Stomach (tissue), 9 donors: ENCODE data around the gene MCF2L. TPM values are rescaled to one million over a fixed set of nuclear protein-coding genes. Genes with fewer than 3 reads are reported as not detected.

Source experiments
- DNase-seq, 2 donors: peaks; one replicate each; pipeline versions ENCODE4 v3.0.0 to v3.0.0-alpha.2; 2013 to 2019
- H3K27ac ChIP-seq, 5 donors: fragments of 200-600 bp in 4 of 5; sonication (generic) in 4 of 5; one replicate each; pipeline ENCODE4 v1.5.1; 2013 to 2019; ENCODE audit warnings: mild to moderate bottlenecking in 1 of 5, moderate library complexity in 1 of 5
- H3K27me3 ChIP-seq, 3 donors: fragments of 200-600 bp; sonication (generic); one replicate each; pipeline ENCODE4 v1.5.1; 2017 to 2019; ENCODE audit warnings: mixed run types in 1 of 3
- H3K36me3 ChIP-seq, 4 donors: fragments of 200-600 bp; sonication (generic); 1 replicate in 3 of 4; 2 replicates in 1 of 4; pipeline ENCODE4 v1.5.1; 2016 to 2019
- H3K4me1 ChIP-seq, 4 donors: fragments of 200-600 bp; sonication (generic); one replicate each; pipeline ENCODE4 v1.5.1; 2016 to 2019
- H3K4me3 ChIP-seq, 4 donors: fragments of 200-600 bp; sonication (generic) in 3 of 4; one replicate each; pipeline ENCODE4 v1.5.1; 2016 to 2019; ENCODE audit warnings: mild to moderate bottlenecking in 1 of 4
- H3K9me3 ChIP-seq, 4 donors: fragments of 200-600 bp; sonication (generic); one replicate each; pipeline ENCODE4 v1.5.1; 2016 to 2019
- CTCF ChIP-seq, 7 experiments: fragments of 450-650 bp in 4 of 7; fragments of 200-600 bp in 3 of 7; sonication (generic) in 3 of 7; IDR thresholded peaks; one replicate each; pipeline ENCODE4 v1.5.1; 2016 to 2019; ENCODE audit warnings: antibody characterized with exemption in 7 of 7, control low read depth in 2 of 7, mild to moderate bottlenecking in 1 of 7
- EP300 ChIP-seq: sonication (generic); formaldehyde crosslinking; IDR thresholded peaks from one replicate; pipeline ENCODE4 v1.6.1; 2017; ENCODE audit warnings: antibody characterized with exemption
- POLR2A ChIP-seq, 4 donors: fragments of 450-650 bp; IDR thresholded peaks; one replicate each; pipeline ENCODE4 v1.6.1; 2016; ENCODE audit warnings: antibody characterized with exemption in 4 of 4, control low read depth in 2 of 4, mild to moderate bottlenecking in 1 of 4, moderate library complexity in 1 of 4
- POLR2AphosphoS5 ChIP-seq, 3 donors: sonication (generic); formaldehyde crosslinking; IDR thresholded peaks; one replicate each; pipeline ENCODE4 v1.6.1; 2016; ENCODE audit warnings: antibody characterized with exemption in 3 of 3
- whole genome bisulfite sequencing, 5 donors: extraction: QIAGEN DNeasy Blood & Tissue Kit in 3 of 5; methylation state at CpG; one replicate each; pipeline versions ENCODE4 v1.1.5 to v1.1.7; 2013 to 2018; 5-methylcytosine and 5-hydroxymethylcytosine counted together
- intact Hi-C: fragments of 100-400 bp; cut with DNase I; formaldehyde crosslinking; loops from one replicate; pipeline ENCODE4 v1.15.1; 2023; ENCODE audit warnings: low total_unique reads
- polyA plus RNA-seq, 3 donors: library from polyadenylated mRNA; stranded (reverse); fragments of 200-250 nt; gene quantifications; one replicate each; pipeline ENCODE4 v1.2.3, GENCODE V29; 2013
- total RNA-seq, 5 donors: library from RNA; depleted of rRNA; stranded (reverse); fragments of >200 nt; gene quantifications; one replicate each; pipeline versions ENCODE4 v1.1.0 to v1.2.3, GENCODE V29; 2014 to 2016
- donor health status: healthy with polysubstance abuse.
- donor health status: Bipolar disorder and iron deficiency.
- donor health status: healthy.

Gene MCF2L
- total and polyA plus RNA-seq, 8 donors = 10.8 to 363 (median 39.4) TPM

- no peak overlapping the region for H3K27ac ChIP-seq
- no peaks in the 10 kb centered on the region for H3K36me3 ChIP-seq
- TF ChIP-seq EP300 = no peak
- no peak for TF ChIP-seq POLR2A (IDR thresholded peaks at IDR 0.05)
- TF ChIP-seq CTCF (IDR thresholded peaks at IDR 0.05) = no peak
- TF ChIP-seq POLR2AphosphoS5 (IDR thresholded peaks at IDR 0.05) = no peak
These were observed 38.8 kb upstream of the MCF2L start for GRCh38 chr13:112930192-112930591.

GRCh38 chr13:112931028-112931934 lies 37.7 kb upstream of the MCF2L start:
- Histone ChIP-seq H3K27me3 (peaks cover 0 to 56% (median 3%) of the 10 kb centered on the region in 3 donors), H3K36me3 (no peaks in the 10 kb centered on the region), H3K27ac (no peak overlapping the region), H3K4me3 (no peak overlapping the region), H3K9me3 (peaks cover 0 to 7% (median 2%) of the 10 kb centered on the region in 4 donors), H3K4me1 (peaks cover 10 to 24% (median 15%) of the 10 kb centered on the region in 4 donors)
- 56 to 74% (median 68%) methylated on average over 28 to 32 of the region's 32 CpGs for WGBS, 5 donors
- peak in 2 of 7 experiments; percentile 18 to 43 for TF ChIP-seq CTCF (IDR thresholded peaks at IDR 0.05)
- no peak for TF ChIP-seq POLR2AphosphoS5 (IDR thresholded peaks at IDR 0.05)
- no peak for TF ChIP-seq EP300
- intact Hi-C loops = no loop called here
- peak in 1 of 2 donors; percentile 89 for DNase-seq

More at GRCh38 chr13:112930192-112930591, 38.8 kb upstream of the MCF2L start:
- H3K4me3 ChIP-seq = no peak overlapping the region
- H3K4me1 ChIP-seq = peaks cover 10 to 24% (median 15%) of the 10 kb centered on the region in 4 donors
- peak in 1 of 2 donors; percentile 0 for DNase-seq
- H3K9me3 ChIP-seq = peaks cover 0 to 7% (median 2%) of the 10 kb centered on the region in 4 donors
- intact Hi-C loops = no loop called here
- H3K27me3 ChIP-seq = peaks cover 0 to 56% (median 3%) of the 10 kb centered on the region in 3 donors

GRCh38 chr13:112932971-112933370 lies 36.0 kb upstream of the MCF2L start:
- no peaks in the 10 kb centered on the region for H3K9me3 ChIP-seq
- DNase-seq = no peak
- TF ChIP-seq POLR2A (IDR thresholded peaks at IDR 0.05) (no peak), POLR2AphosphoS5 (IDR thresholded peaks at IDR 0.05) (no peak), EP300 (no peak), CTCF (IDR thresholded peaks at IDR 0.05) (no peak)
- H3K4me1 ChIP-seq = peaks cover 10 to 24% (median 15%) of the 10 kb centered on the region in 4 donors
- H3K36me3 ChIP-seq = no peaks in the 10 kb centered on the region
- peaks cover 0 to 56% (median 3%) of the 10 kb centered on the region in 3 donors for H3K27me3 ChIP-seq
- intact Hi-C loops = no loop called here
- H3K27ac ChIP-seq = no peak overlapping the region
- H3K4me3 ChIP-seq = no peak overlapping the region
- 76 to 97% (median 78%) methylated on average over 9 of the region's 9 CpGs for WGBS, 5 donors

- Histone ChIP-seq H3K4me3 (no peak overlapping the region), H3K27me3 (peaks cover 0 to 54% (median 3%) of the 10 kb centered on the region in 3 donors), H3K4me1 (peaks cover 10 to 20% (median 13%) of the 10 kb centered on the region in 4 donors), H3K36me3 (no peaks in the 10 kb centered on the region), H3K9me3 (no peaks in the 10 kb centered on the region), H3K27ac (no peak overlapping the region)
- WGBS, 5 donors = 91 to 97% (median 92%) methylated on average over 5 to 7 of the region's 7 CpGs
- TF ChIP-seq CTCF (IDR thresholded peaks at IDR 0.05) (no peak), POLR2A (IDR thresholded peaks at IDR 0.05) (no peak), EP300 (no peak), POLR2AphosphoS5 (IDR thresholded peaks at IDR 0.05) (no peak)
- intact Hi-C loops = no loop called here
- no peak for DNase-seq
These were observed 35.4 kb upstream of the MCF2L start for GRCh38 chr13:112933649-112934048.
